ENCODE measurements around the gene PRPF40A. TPM values are rescaled to one million over a fixed set of nuclear protein-coding genes. Genes with fewer than 3 reads are reported as not detected.

The PRPF40A gene
- total and polyA plus RNA-seq, 10 of the 15 experiments (the other 5 are each of a cell fraction or from before 2014, with no cell fraction given), result 97.8 to 197 (median 144) TPM

GRCh38 chr2:152650768-152651371 is 66.4 kb downstream of the PRPF40A start:
- no peak overlapping the region for H3K4me3 ChIP-seq
- no peaks in the 10 kb centered on the region for H3K27me3 ChIP-seq (replicated peaks in 1 of 2; ENCODE audit: control insufficient read depth in 2 of 2, insufficient read depth in 2 of 2, low read length in 1 of 2)
- no peak overlapping the region for H2AFZ ChIP-seq (ENCODE audit: control insufficient read depth, low read depth, low read length)
- no peaks in the 10 kb centered on the region for H3K79me2 ChIP-seq (ENCODE audit: control insufficient read depth, insufficient read depth, low read length)
- ATAC-seq (no peak), FAIRE-seq (no peak), DNase-seq (ENCODE audit: low read depth, low spot score) (no peak)
- 92% methylated on average over 6 of the region's 6 CpGs for WGBS (ENCODE audit: insufficient coverage, insufficient replicate concordance, low lambda C conversion rate, missing lambda C conversion rate)
- H3K9me3 ChIP-seq (replicated peaks; ENCODE audit: control insufficient read depth, insufficient read depth, low read length), result no peaks in the 10 kb centered on the region
- BruUV-seq (replicated peaks), result no TSS peak
- SMC1A ChIA-PET (ENCODE audit: uncharacterized antibody, unreplicated experiment), result interaction anchor here (1.1 kb wide), 1 partner anchor 14 kb away, joined by 3 read pairs; no protein-coding TSS in a partner anchor
- POLR2A ChIA-PET, result no interaction called here
- peaks cover 0 to 17% of the 10 kb centered on the region in 2 experiments; a peak in 3 of 4 replicates for H3K36me3 ChIP-seq (ENCODE audit: control insufficient read depth in 2 of 2, insufficient read depth in 2 of 2, low read length in 1 of 2)
- no peaks in the 10 kb centered on the region for H4K20me1 ChIP-seq (ENCODE audit: control insufficient read depth, insufficient read depth)
- H3K4me1 ChIP-seq (ENCODE audit: control insufficient read depth, insufficient read depth, low read length), result no peaks in the 10 kb centered on the region
- RAD21 ChIA-PET (ENCODE audit: unreplicated experiment), result no interaction called here
- intact Hi-C loops (cut with micrococcal nuclease; ENCODE audit: unreplicated experiment), result no loop called here
- H3K27ac ChIP-seq (ENCODE audit: control insufficient read depth, insufficient read depth), result no peak overlapping the region
- in situ Hi-C loops (cut with MboI), result loop anchor here (25.0 kb wide), 1 partner anchor 1189 kb away; no protein-coding TSS in a partner anchor
- TF ChIP-seq HCFC1 (IDR thresholded peaks at IDR 0.05; ENCODE audit: low read length) (no peak), POLR2A (IDR thresholded peaks at IDR 0.05; ENCODE audit: low read depth, low read length) (0 out of 2 replicates have a peak, but pooled peaks have one; percentile 19)
- H3K4me2 ChIP-seq (ENCODE audit: control insufficient read depth, insufficient read depth), result no peak overlapping the region
- H3K9ac ChIP-seq (ENCODE audit: control insufficient read depth, insufficient read depth, low read length), result no peak overlapping the region
- CTCF ChIA-PET, result interaction anchor here (0.8 to 1.0 kb wide), 3 partner anchors 9 to 12 kb away, joined by 3 read pairs; no protein-coding TSS in a partner anchor

- H3K9ac ChIP-seq (ENCODE audit: control insufficient read depth, insufficient read depth, low read length), result no peak overlapping the region
- no peak overlapping the region for H3K27ac ChIP-seq (ENCODE audit: control insufficient read depth, insufficient read depth)
- no peaks in the 10 kb centered on the region for H4K20me1 ChIP-seq (ENCODE audit: control insufficient read depth, insufficient read depth)
- H3K9me3 ChIP-seq (replicated peaks; ENCODE audit: control insufficient read depth, insufficient read depth, low read length), result no peaks in the 10 kb centered on the region
- TF ChIP-seq ZNF217 (IDR thresholded peaks at IDR 0.05) (no peak), BACH1 (IDR thresholded peaks at IDR 0.05; ENCODE audit: borderline replicate concordance) (no peak), YBX1 (IDR thresholded peaks at IDR 0.05) (no peak), PRDM15 (CRISPR knock-in tag; IDR thresholded peaks at IDR 0.05) (no peak)
- no peaks in the 10 kb centered on the region for H3K27me3 ChIP-seq (replicated peaks in 1 of 2; ENCODE audit: control insufficient read depth in 2 of 2, insufficient read depth in 2 of 2, low read length in 1 of 2)
- H3K36me3 ChIP-seq (ENCODE audit: control insufficient read depth in 2 of 2, insufficient read depth in 2 of 2, low read length in 1 of 2), result peaks cover 0 to 17% of the 10 kb centered on the region in 2 experiments; a peak in 3 of 4 replicates
- POLR2A ChIA-PET, result no interaction called here
- intact Hi-C loops (cut with micrococcal nuclease; ENCODE audit: unreplicated experiment) (no loop called here), in situ Hi-C loops (cut with MboI) (loop anchor here (25.0 kb wide), 1 partner anchor 1188 kb away; no protein-coding TSS in a partner anchor)
- no peak overlapping the region for H2AFZ ChIP-seq (ENCODE audit: control insufficient read depth, low read depth, low read length)
- WGBS (ENCODE audit: insufficient coverage, insufficient replicate concordance, low lambda C conversion rate, missing lambda C conversion rate), result 40% methylated on average over 1 of the region's 1 CpG
- no peaks in the 10 kb centered on the region for H3K79me2 ChIP-seq (ENCODE audit: control insufficient read depth, insufficient read depth, low read length)
- DNase-seq (ENCODE audit: low read depth, low spot score) (no peak), ATAC-seq (no peak), FAIRE-seq (no peak)
- SMC1A ChIA-PET (ENCODE audit: uncharacterized antibody, unreplicated experiment), result no interaction called here
- no peaks in the 10 kb centered on the region for H3K4me1 ChIP-seq (ENCODE audit: control insufficient read depth, insufficient read depth, low read length)
- H3K4me3 ChIP-seq, result no peak overlapping the region
- RAD21 ChIA-PET (ENCODE audit: unreplicated experiment), result no interaction called here
- BruUV-seq (replicated peaks), result no TSS peak
- CTCF ChIA-PET, result interaction anchor here (0.9 to 4.0 kb wide), 3 partner anchors 13 to 17 kb away, joined by 3 to 33 read pairs (median 3); no protein-coding TSS in a partner anchor
- no peak overlapping the region for H3K4me2 ChIP-seq (ENCODE audit: control insufficient read depth, insufficient read depth)
These were observed 67.3 kb downstream of the PRPF40A start for GRCh38 chr2:152649997-152650396.

Measured in GM12878 (cell line).